H1 (cell line): Measurements from ENCODE around the gene CHN2. TPM values are rescaled to one million over a fixed set of nuclear protein-coding genes. Genes with fewer than 3 reads are reported as not detected.

Experiments used
- CTCF ChIA-PET: fragments of 300-600 bp; sonication (Branson Sonifier 250); formaldehyde crosslinking; loops from one replicate; lab custom pipeline; 2021; ENCODE audit not compliant: partially characterized antibody; lab: Charles Lee
- POLR2A ChIA-PET: fragments of 300-600 bp; sonication (Branson Sonifier 250); formaldehyde crosslinking; loops from one replicate; lab custom pipeline; 2021; ENCODE audit warnings: inconsistent platforms; ENCODE audit not compliant: partially characterized antibody; lab: Charles Lee
- DNase-seq, 2 experiments: peaks; one replicate each; pipeline versions ENCODE4 v3.0.0 to v3.0.0-alpha.2; 2010 to 2022; ENCODE audit warnings: low spot score in 2 of 2, low read depth in 1 of 2, mixed read lengths in 1 of 2
- FAIRE-seq: peaks from 2 replicates; lab custom pipeline; 2011; peaks lifted over from hg19 to GRCh38; lab: Jason Lieb, UNC
- H2AFZ ChIP-seq: 2 replicates; pipeline ENCODE4 v1.8.1; 2012; ENCODE audit warnings: low read length, inconsistent platforms
- H2AK5ac ChIP-seq: 2 replicates; pipeline ENCODE4 v1.6.1; 2013; ENCODE audit warnings: low read depth, low read length
- H2BK120ac ChIP-seq: replicated peaks from 2 replicates; pipeline ENCODE3; 2013; ENCODE audit warnings: low read depth, low read length, inconsistent platforms
- H2BK12ac ChIP-seq: 2 replicates; pipeline ENCODE4 v1.6.1; 2013; ENCODE audit warnings: low read depth, low read length
- H2BK15ac ChIP-seq: 2 replicates; pipeline ENCODE4 v1.6.1; 2013; ENCODE audit warnings: low read length
- H2BK20ac ChIP-seq: 2 replicates; pipeline ENCODE4 v1.6.1; 2013; ENCODE audit warnings: low read length
- H2BK5ac ChIP-seq: 2 replicates; pipeline ENCODE4 v1.6.1; 2013; ENCODE audit warnings: low read depth, low read length
- H3K14ac ChIP-seq: 2 replicates; pipeline ENCODE4 v1.6.1; 2013; ENCODE audit warnings: inconsistent platforms; ENCODE audit not compliant: insufficient read length
- H3K18ac ChIP-seq: 2 replicates; pipeline ENCODE4 v1.6.1; 2013; ENCODE audit warnings: low read length; ENCODE audit errors: extremely low read depth
- H3K23ac ChIP-seq: 2 replicates; pipeline ENCODE4 v1.6.1; 2013; ENCODE audit warnings: inconsistent platforms; ENCODE audit not compliant: insufficient read length
- H3K23me2 ChIP-seq: 2 replicates; pipeline ENCODE4 v1.6.1; 2013; ENCODE audit warnings: low read depth, low read length
- H3K27ac ChIP-seq: 2 replicates; pipeline ENCODE4 v1.6.1; 2011; ENCODE audit warnings: low read depth, low read length, inconsistent platforms
- H3K27me3 ChIP-seq, 4 experiments: replicated peaks in 1 of 4; 1 replicate in 1 of 4; 2 replicates in 3 of 4; pipeline versions ENCODE4 v1.6.1 to v1.8.1; 2011 to 2013; ENCODE audit warnings: low read length in 3 of 4, mild to moderate bottlenecking in 3 of 4, inconsistent platforms in 2 of 4, mixed read lengths in 2 of 4, moderate library complexity in 1 of 4; ENCODE audit not compliant: control insufficient read depth in 3 of 4, insufficient read depth in 3 of 4; ENCODE audit errors: extremely low read depth in 1 of 4
- H3K36me3 ChIP-seq, 4 experiments: 2 replicates each; pipeline versions ENCODE4 v1.6.1 to v1.8.1; 2011 to 2013; ENCODE audit warnings: mild to moderate bottlenecking in 4 of 4, low read length in 3 of 4, moderate library complexity in 2 of 4, control low read depth in 1 of 4, inconsistent platforms in 1 of 4; ENCODE audit not compliant: insufficient read depth in 4 of 4, control insufficient read depth in 2 of 4
- H3K4ac ChIP-seq: replicated peaks from 2 replicates; pipeline ENCODE3; 2013; ENCODE audit warnings: low read length, low read depth, mixed read lengths, inconsistent platforms; ENCODE audit not compliant: insufficient read length
- H3K4me1 ChIP-seq, 4 experiments: replicated peaks in 1 of 4; 1 replicate in 1 of 4; 2 replicates in 3 of 4; pipeline versions ENCODE4 v1.6.1 to v1.8.1; 2011 to 2013; ENCODE audit warnings: low read length in 3 of 4, inconsistent platforms in 2 of 4, mixed read lengths in 1 of 4; ENCODE audit not compliant: insufficient read depth in 4 of 4, control insufficient read depth in 3 of 4
- H3K4me2 ChIP-seq, 2 experiments: 2 replicates each; pipeline versions ENCODE4 v1.6.1 to v1.8.1; 2011 to 2013; ENCODE audit warnings: low read depth in 2 of 2, low read length in 2 of 2, control low read depth in 1 of 2, inconsistent platforms in 1 of 2, mild to moderate bottlenecking in 1 of 2; ENCODE audit not compliant: insufficient read depth in 1 of 2
- H3K4me3 ChIP-seq, 4 experiments: fragments of 200-600, 300-600 bp in 1 of 4; sonication (generic), shearing (Covaris generic), sonication (Bioruptor Twin) in 1 of 4; 2 replicates each; pipeline versions ENCODE4 v1.5.1 to v1.8.1; 2011 to 2016; ENCODE audit warnings: low read length in 4 of 4, low read depth in 3 of 4, control low read depth in 2 of 4, inconsistent platforms in 2 of 4, mild to moderate bottlenecking in 2 of 4, mixed read lengths in 1 of 4, moderate library complexity in 1 of 4; ENCODE audit not compliant: insufficient read depth in 2 of 4; ENCODE audit errors: extremely low read depth in 1 of 4
- H3K56ac ChIP-seq: replicated peaks from 2 replicates; pipeline ENCODE3; 2013; ENCODE audit warnings: low read depth, mild to moderate bottlenecking, mixed read lengths, low read length, inconsistent platforms; ENCODE audit not compliant: insufficient read length
- H3K79me1 ChIP-seq: 2 replicates; pipeline ENCODE4 v1.6.1; 2013; ENCODE audit warnings: low read depth, low read length, control low read depth
- H3K79me2 ChIP-seq, 2 experiments: 2 replicates each; pipeline versions ENCODE4 v1.6.1 to v1.8.1; 2012 to 2013; ENCODE audit warnings: low read length in 2 of 2, mild to moderate bottlenecking in 2 of 2, inconsistent platforms in 1 of 2; ENCODE audit not compliant: insufficient read depth in 2 of 2, control insufficient read depth in 1 of 2
- H3K9ac ChIP-seq, 4 experiments: replicated peaks in 1 of 4; 1 replicate in 1 of 4; 2 replicates in 3 of 4; pipeline versions ENCODE4 v1.6.1 to v1.8.1; 2011 to 2013; ENCODE audit warnings: low read depth in 3 of 4, low read length in 3 of 4, control low read depth in 2 of 4, mild to moderate bottlenecking in 2 of 4, moderate library complexity in 2 of 4, inconsistent platforms in 1 of 4; ENCODE audit errors: extremely low read depth in 1 of 4
- H3K9me3 ChIP-seq, 2 experiments: 2 replicates each; pipeline versions ENCODE4 v1.6.1 to v1.8.1; 2012 to 2013; ENCODE audit warnings: mild to moderate bottlenecking in 2 of 2, moderate library complexity in 2 of 2, control low read depth in 1 of 2, inconsistent platforms in 1 of 2, low read depth in 1 of 2, low read length in 1 of 2, mixed read lengths in 1 of 2; ENCODE audit not compliant: insufficient read depth in 2 of 2
- H4K20me1 ChIP-seq, 2 experiments: replicated peaks in 1 of 2; 2 replicates each; pipeline versions ENCODE3 to v1.8.1; 2011 to 2013; ENCODE audit warnings: inconsistent platforms in 2 of 2, low read length in 2 of 2, mild to moderate bottlenecking in 1 of 2; ENCODE audit not compliant: insufficient read depth in 2 of 2, control insufficient read depth in 1 of 2
- H4K5ac ChIP-seq: 2 replicates; pipeline ENCODE4 v1.6.1; 2013; ENCODE audit warnings: low read length, low read depth, mixed read lengths, inconsistent platforms; ENCODE audit not compliant: insufficient read length
- H4K8ac ChIP-seq: 2 replicates; pipeline ENCODE4 v1.8.0; 2013; ENCODE audit warnings: mild to moderate bottlenecking, moderate library complexity, low read length, inconsistent platforms; ENCODE audit not compliant: insufficient read depth; ENCODE audit errors: extremely low read depth
- H4K91ac ChIP-seq: replicated peaks from 2 replicates; pipeline ENCODE3; 2013; ENCODE audit warnings: low read length, mixed read lengths, inconsistent platforms; ENCODE audit not compliant: insufficient read length
- BCL11A ChIP-seq, 2 experiments: IDR thresholded peaks; one replicate each; pipeline ENCODE4 v1.6.1; 2011; ENCODE audit warnings: low read depth in 2 of 2, low read length in 2 of 2, mild to moderate bottlenecking in 2 of 2
- JUND ChIP-seq: IDR thresholded peaks from 2 replicates; pipeline ENCODE4 v1.6.1; 2011; ENCODE audit warnings: mild to moderate bottlenecking, improper control_type of control experiment, low read length
- RBBP5 ChIP-seq: IDR thresholded peaks from 2 replicates; pipeline ENCODE4 v1.7.1; 2012; ENCODE audit warnings: low read depth, mild to moderate bottlenecking, inconsistent platforms, low read length, moderate library complexity, borderline replicate concordance
- RFX5 ChIP-seq: IDR thresholded peaks from 2 replicates; pipeline ENCODE4 v1.6.1; 2011; ENCODE audit warnings: low read depth, low read length, improper control_type of control experiment, borderline replicate concordance
- TEAD4 ChIP-seq: IDR thresholded peaks from 2 replicates; pipeline ENCODE4 v1.6.1; 2012; ENCODE audit warnings: low read depth, low read length, inconsistent platforms, mixed read lengths
- YY1 ChIP-seq: IDR thresholded peaks from 2 replicates; pipeline ENCODE4 v1.6.1; 2011; ENCODE audit warnings: low read depth, mild to moderate bottlenecking, low read length
- WGBS, 2 experiments: shearing (Covaris generic) in 1 of 2; methylation state at CpG; one replicate each; pipeline versions ENCODE4 v1.1.6 to v1.1.7; 2013 to 2015; ENCODE audit warnings: low lambda C conversion rate in 2 of 2, mixed read lengths in 2 of 2, inconsistent platforms in 1 of 2, low coverage in 1 of 2, missing lambda C conversion rate in 1 of 2; ENCODE audit not compliant: insufficient replicate concordance in 2 of 2, insufficient coverage in 1 of 2, insufficient read length in 1 of 2; ENCODE audit errors: extremely low coverage in 1 of 2, missing lambda C conversion rate in 1 of 2; 5-methylcytosine and 5-hydroxymethylcytosine counted together
- polyA plus RNA-seq, 7 experiments: library from polyadenylated mRNA; depleted of rRNA in 3 of 7; stranded (reverse) in 5 of 7; unstranded in 2 of 7; fragments of >200 nt in 5 of 7; fragments of 200-250 nt in 2 of 7; gene quantifications; 1 replicate in 5 of 7; 2 replicates in 1 of 7; 4 replicates in 1 of 7; pipeline versions ENCODE4 v1.2.1 to v1.2.3, GENCODE V29; 2011 to 2013; ENCODE audit warnings: missing spikeins in 2 of 7, mixed read lengths in 2 of 7
- total RNA-seq: library from RNA; stranded (reverse); fragmentation: NEBNext Ultra II Directional; extraction: Animal tissue kit (Norgen Biotek cat#: 25700); gene quantifications from 2 replicates; pipeline ENCODE4 v1.2.1, GENCODE V29; 2021
- TF ChIP-seq, protein P1 (sequence below): IDR thresholded peaks from 2 replicates; pipeline ENCODE4 v1.6.1; 2011; ENCODE audit warnings: low read depth, mild to moderate bottlenecking, low read length; ENCODE audit not compliant: insufficient read depth

Gene CHN2
- total and polyA plus RNA-seq, 2 of the 8 experiments (the other 6 are each of a cell fraction or from before 2014, with no cell fraction given), result 2.9 to 4.8 TPM

DNA sequence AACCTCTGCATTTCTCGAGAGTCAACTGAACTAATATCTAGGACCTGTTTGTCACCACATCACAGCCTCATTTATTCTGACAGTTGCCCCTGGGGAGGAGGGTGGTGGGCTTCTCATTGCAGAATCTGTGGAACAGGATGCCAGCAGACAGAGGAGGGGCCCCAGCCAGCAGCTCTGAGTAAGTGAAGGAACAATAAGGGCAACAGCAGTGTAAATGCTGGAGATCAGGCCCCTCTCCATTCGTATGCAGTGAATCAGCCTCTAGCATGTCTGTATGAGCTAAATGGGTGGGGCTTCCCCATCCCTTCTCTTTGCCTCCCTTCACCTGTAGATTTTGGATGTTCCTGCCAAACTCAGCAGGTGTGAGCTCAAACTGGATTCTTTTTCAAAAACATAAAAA, 40.5 kb upstream of the CHN2 start:
- FAIRE-seq, result no peak
- TF ChIP-seq BCL11A (IDR thresholded peaks at IDR 0.05; ENCODE audit: low read depth in 2 of 2, low read length in 2 of 2) (no peak), YY1 (no peak), RFX5 (no peak), TEAD4 (no peak), RBBP5 (no peak), JUND (no peak)
- TF ChIP-seq, protein P1, sequence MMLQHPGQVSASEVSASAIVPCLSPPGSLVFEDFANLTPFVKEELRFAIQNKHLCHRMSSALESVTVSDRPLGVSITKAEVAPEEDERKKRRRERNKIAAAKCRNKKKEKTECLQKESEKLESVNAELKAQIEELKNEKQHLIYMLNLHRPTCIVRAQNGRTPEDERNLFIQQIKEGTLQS, result no peak

More for the DNA sequence above, 40.5 kb upstream of the CHN2 start:
- H4K5ac ChIP-seq, result no peak overlapping the region
- no peak overlapping the region for H2BK5ac ChIP-seq
- H4K20me1 ChIP-seq, result peaks cover 0 to under 1% of the 10 kb centered on the region in 2 experiments
- no peak overlapping the region for H3K9ac ChIP-seq
- H3K9me3 ChIP-seq, result no peaks in the 10 kb centered on the region
- H3K23me2 ChIP-seq, result no peaks in the 10 kb centered on the region
- H2BK20ac ChIP-seq, result no peak overlapping the region
- no peak overlapping the region for H3K23ac ChIP-seq
- H4K91ac ChIP-seq, result no peak overlapping the region
- H3K56ac ChIP-seq, result no peak overlapping the region
- POLR2A ChIA-PET, result no interaction called here
- no peaks in the 10 kb centered on the region for H3K79me1 ChIP-seq
- H3K4ac ChIP-seq, result no peak overlapping the region
- no peak for DNase-seq
- no peak overlapping the region for H2BK120ac ChIP-seq
- H3K27ac ChIP-seq, result no peak overlapping the region
- H3K4me3 ChIP-seq, result no peak overlapping the region
- no peaks in the 10 kb centered on the region for H3K36me3 ChIP-seq
- no peak overlapping the region for H4K8ac ChIP-seq
- H3K14ac ChIP-seq, result no peak overlapping the region
- H3K27me3 ChIP-seq, result no peaks in the 10 kb centered on the region
- peaks cover 0 to 8% (median 6%) of the 10 kb centered on the region in 4 experiments; a peak in 3 of 7 replicates for H3K4me1 ChIP-seq
- no peak overlapping the region for H3K18ac ChIP-seq
- H2AFZ ChIP-seq, result no peak overlapping the region
- H3K4me2 ChIP-seq, result no peak overlapping the region
- CTCF ChIA-PET, result no interaction called here
- H2BK15ac ChIP-seq, result no peak overlapping the region
- H3K79me2 ChIP-seq, result no peaks in the 10 kb centered on the region
- H2AK5ac ChIP-seq, result no peak overlapping the region
- 91% methylated on average over 2 of the region's 2 CpGs; no CpG with 5 or more reads in 1 of the 2 experiments for WGBS, 2 experiments
- no peak overlapping the region for H2BK12ac ChIP-seq
